ENCODE results near the gene AVEN.

GRCh38 chr15:34085746-34086145 lies 46.7 kb upstream of the AVEN start:
- no peak for TF ChIP-seq CTCF (IDR thresholded peaks at IDR 0.05)
- TF ChIP-seq ZFX (IDR thresholded peaks at IDR 0.05; ENCODE audit: borderline replicate concordance) = no peak

All from 22Rv1 (cell line).